ENCODE results near the gene FBXO48. TPM values are rescaled to one million over a fixed set of nuclear protein-coding genes. Genes with fewer than 3 reads are reported as not detected.

FBXO48 gene
- total and polyA plus RNA-seq, 4 donors: 0.52 to 1.9 (median 0.96) TPM

GRCh38 chr2:68458981-68459380, 8.1 kb downstream of the FBXO48 start:
- no peak for TF ChIP-seq CTCF (IDR thresholded peaks at IDR 0.05; ENCODE audit: control extremely low read depth, extremely low read depth)
- ATAC-seq (ENCODE audit: insufficient read depth, low FRiP score): no peak
- no peaks in the 10 kb centered on the region for H3K36me3 ChIP-seq (ENCODE audit: control insufficient read depth in 4 of 4, insufficient read depth in 4 of 4, low read length in 4 of 4)
- no peak overlapping the region for H3K4me3 ChIP-seq
- no peak overlapping the region for H3K9ac ChIP-seq (ENCODE audit: insufficient read depth in 1 of 2, low read length in 2 of 2)
- no peaks in the 10 kb centered on the region for H3K27me3 ChIP-seq (ENCODE audit: control insufficient read depth in 3 of 3, insufficient read depth in 3 of 3, low read length in 2 of 3)
- H3K4me1 ChIP-seq (ENCODE audit: control insufficient read depth in 5 of 5, insufficient read depth in 5 of 5, low read length in 5 of 5): no peaks in the 10 kb centered on the region
- DNase-seq: no peak
- no peaks in the 10 kb centered on the region for H3K9me3 ChIP-seq (ENCODE audit: control insufficient read depth in 4 of 4, insufficient read depth in 3 of 4, low read length in 3 of 4)
- H3K27ac ChIP-seq (ENCODE audit: low read depth in 1 of 2, low read length in 1 of 2): no peak overlapping the region
- WGBS, 2 donors: 51 to 73% methylated on average over 1 of the region's 1 CpG

DNA sequence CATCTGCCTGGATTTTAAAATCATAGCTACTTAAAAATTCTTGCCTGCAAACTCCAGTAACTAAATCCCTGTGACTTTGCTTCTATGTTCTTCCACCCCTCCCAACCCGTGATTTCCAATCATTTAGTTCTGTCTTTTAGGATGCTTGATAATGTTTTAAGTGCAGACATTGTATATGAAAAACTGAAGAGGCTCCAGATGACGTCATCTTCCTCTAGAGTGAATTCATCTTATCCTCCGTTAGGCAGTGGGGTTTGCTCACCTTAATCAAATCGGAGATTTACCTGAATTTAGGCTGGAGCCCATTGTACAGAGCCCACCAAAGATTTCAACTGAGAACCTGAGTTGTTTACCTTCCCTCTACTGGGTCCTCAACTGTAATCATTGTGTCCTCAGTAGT, 10.9 kb downstream of the FBXO48 start:
- no peak for TF ChIP-seq CTCF (IDR thresholded peaks at IDR 0.05; ENCODE audit: control extremely low read depth, extremely low read depth)
- DNase-seq (no peak), ATAC-seq (ENCODE audit: insufficient read depth, low FRiP score) (no peak)
- no peaks in the 10 kb centered on the region for H3K9me3 ChIP-seq (ENCODE audit: control insufficient read depth in 4 of 4, insufficient read depth in 3 of 4, low read length in 3 of 4)
- WGBS, 2 donors: 87 to 91% methylated on average over 4 of the region's 4 CpGs
- no peak overlapping the region for H3K4me3 ChIP-seq
- no peak overlapping the region for H3K27ac ChIP-seq (ENCODE audit: low read depth in 1 of 2, low read length in 1 of 2)
- no peaks in the 10 kb centered on the region for H3K36me3 ChIP-seq (ENCODE audit: control insufficient read depth in 4 of 4, insufficient read depth in 4 of 4, low read length in 4 of 4)
- H3K9ac ChIP-seq (ENCODE audit: insufficient read depth in 1 of 2, low read length in 2 of 2): no peak overlapping the region
- H3K27me3 ChIP-seq (ENCODE audit: control insufficient read depth in 3 of 3, insufficient read depth in 3 of 3, low read length in 2 of 3): no peaks in the 10 kb centered on the region
- no peaks in the 10 kb centered on the region for H3K4me1 ChIP-seq (ENCODE audit: control insufficient read depth in 5 of 5, insufficient read depth in 5 of 5, low read length in 5 of 5)

DNA sequence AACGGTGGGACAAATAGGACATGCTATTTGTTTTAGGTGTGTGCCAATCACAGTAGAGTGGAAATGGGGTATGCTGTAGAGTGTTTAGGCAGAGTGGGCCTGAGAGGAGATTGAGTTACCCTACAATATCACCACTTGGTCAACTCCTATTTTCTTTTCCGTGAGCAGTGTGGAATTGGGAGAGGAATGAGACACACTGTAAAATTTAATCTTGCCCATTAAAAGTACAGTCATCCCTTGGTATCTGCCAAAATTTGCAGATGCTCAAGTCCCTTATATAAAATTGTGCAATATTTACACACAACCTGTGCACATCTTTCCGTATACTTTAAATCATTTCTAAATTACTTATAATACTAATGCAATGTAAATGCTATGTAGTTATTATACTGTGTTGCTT, 12.4 kb downstream of the FBXO48 start:
- Histone ChIP-seq H3K27ac (ENCODE audit: low read depth in 1 of 2, low read length in 1 of 2) (no peak overlapping the region), H3K9me3 (ENCODE audit: control insufficient read depth in 4 of 4, insufficient read depth in 3 of 4, low read length in 3 of 4) (no peaks in the 10 kb centered on the region), H3K27me3 (ENCODE audit: control insufficient read depth in 3 of 3, insufficient read depth in 3 of 3, low read length in 2 of 3) (no peaks in the 10 kb centered on the region), H3K4me1 (ENCODE audit: control insufficient read depth in 5 of 5, insufficient read depth in 5 of 5, low read length in 5 of 5) (no peaks in the 10 kb centered on the region), H3K4me3 (no peak overlapping the region), H3K36me3 (ENCODE audit: control insufficient read depth in 4 of 4, insufficient read depth in 4 of 4, low read length in 4 of 4) (no peaks in the 10 kb centered on the region), H3K9ac (ENCODE audit: insufficient read depth in 1 of 2, low read length in 2 of 2) (no peak overlapping the region)
- WGBS, 2 donors: 86 to 89% methylated on average over 3 of the region's 3 CpGs
- no peak for TF ChIP-seq CTCF (IDR thresholded peaks at IDR 0.05; ENCODE audit: control extremely low read depth, extremely low read depth)
- ATAC-seq (ENCODE audit: insufficient read depth, low FRiP score): no peak
- no peak for DNase-seq

GRCh38 chr2:68453761-68454360, 13.2 kb downstream of the FBXO48 start:
- Histone ChIP-seq H3K27me3 (ENCODE audit: control insufficient read depth in 3 of 3, insufficient read depth in 3 of 3, low read length in 2 of 3) (no peaks in the 10 kb centered on the region), H3K9ac (ENCODE audit: insufficient read depth in 1 of 2, low read length in 2 of 2) (no peak overlapping the region), H3K27ac (ENCODE audit: low read depth in 1 of 2, low read length in 1 of 2) (no peak overlapping the region), H3K9me3 (ENCODE audit: control insufficient read depth in 4 of 4, insufficient read depth in 3 of 4, low read length in 3 of 4) (no peaks in the 10 kb centered on the region), H3K4me1 (ENCODE audit: control insufficient read depth in 5 of 5, insufficient read depth in 5 of 5, low read length in 5 of 5) (no peaks in the 10 kb centered on the region), H3K4me3 (no peak overlapping the region), H3K36me3 (ENCODE audit: control insufficient read depth in 4 of 4, insufficient read depth in 4 of 4, low read length in 4 of 4) (no peaks in the 10 kb centered on the region)
- no peak for ATAC-seq (ENCODE audit: insufficient read depth, low FRiP score)
- no peak for TF ChIP-seq CTCF (IDR thresholded peaks at IDR 0.05; ENCODE audit: control extremely low read depth, extremely low read depth)
- WGBS, 2 donors: 70 to 71% methylated on average over 2 of the region's 2 CpGs
- DNase-seq: no peak

All from lung (tissue), 12 donors.